ENCODE measurements around the gene CDC20. TPM values are rescaled to one million over a fixed set of nuclear protein-coding genes. Genes with fewer than 3 reads are reported as not detected.

The CDC20 gene
- total RNA-seq, 1 experiment from 2014 or later, result 204 TPM

DNA sequence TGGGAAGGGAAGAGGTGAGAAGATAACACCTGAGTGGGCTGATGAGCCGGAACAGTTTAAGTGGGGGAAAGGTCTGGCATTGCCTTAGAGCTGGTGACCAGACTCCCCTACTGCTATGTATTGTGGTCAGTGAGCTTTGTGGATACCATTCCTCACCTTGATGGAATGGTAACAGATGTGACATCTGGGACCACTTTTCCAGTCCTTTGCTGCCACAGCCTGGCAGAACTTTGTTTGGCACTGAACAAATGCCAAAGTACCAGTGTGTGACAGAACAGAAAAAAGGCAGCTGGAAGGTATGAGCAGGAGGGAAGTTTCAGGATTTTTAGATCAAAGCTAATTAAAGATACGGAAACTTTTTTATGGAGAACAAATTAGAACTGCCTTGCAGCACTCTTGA lies 24.7 kb downstream of the CDC20 start:
- Mint-ChIP-seq H3K4me1 (ENCODE audit: insufficient read depth, unreplicated experiment) (peaks cover 9% of the 10 kb centered on the region), H3K27ac (ENCODE audit: low read depth, unreplicated experiment) (no peak overlapping the region), H3K27me3 (ENCODE audit: insufficient read depth, unreplicated experiment) (no peaks in the 10 kb centered on the region), H3K4me3 (ENCODE audit: unreplicated experiment) (no peak overlapping the region), H3K9me3 (ENCODE audit: unreplicated experiment) (no peaks in the 10 kb centered on the region), H3K36me3 (ENCODE audit: insufficient read depth, unreplicated experiment) (peaks cover 59% of the 10 kb centered on the region)
- TF ChIP-seq, protein P1, sequence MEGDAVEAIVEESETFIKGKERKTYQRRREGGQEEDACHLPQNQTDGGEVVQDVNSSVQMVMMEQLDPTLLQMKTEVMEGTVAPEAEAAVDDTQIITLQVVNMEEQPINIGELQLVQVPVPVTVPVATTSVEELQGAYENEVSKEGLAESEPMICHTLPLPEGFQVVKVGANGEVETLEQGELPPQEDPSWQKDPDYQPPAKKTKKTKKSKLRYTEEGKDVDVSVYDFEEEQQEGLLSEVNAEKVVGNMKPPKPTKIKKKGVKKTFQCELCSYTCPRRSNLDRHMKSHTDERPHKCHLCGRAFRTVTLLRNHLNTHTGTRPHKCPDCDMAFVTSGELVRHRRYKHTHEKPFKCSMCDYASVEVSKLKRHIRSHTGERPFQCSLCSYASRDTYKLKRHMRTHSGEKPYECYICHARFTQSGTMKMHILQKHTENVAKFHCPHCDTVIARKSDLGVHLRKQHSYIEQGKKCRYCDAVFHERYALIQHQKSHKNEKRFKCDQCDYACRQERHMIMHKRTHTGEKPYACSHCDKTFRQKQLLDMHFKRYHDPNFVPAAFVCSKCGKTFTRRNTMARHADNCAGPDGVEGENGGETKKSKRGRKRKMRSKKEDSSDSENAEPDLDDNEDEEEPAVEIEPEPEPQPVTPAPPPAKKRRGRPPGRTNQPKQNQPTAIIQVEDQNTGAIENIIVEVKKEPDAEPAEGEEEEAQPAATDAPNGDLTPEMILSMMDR (IDR thresholded peaks at IDR 0.05; ENCODE audit: unreplicated experiment), result no peak
- ChIA-PET CTCF (interaction anchor here (0.6 to 1.1 kb wide), 3 partner anchors 26 to 166 kb away, joined by 3 to 5 read pairs (median 3); no protein-coding TSS in a partner anchor), POLR2A (interaction anchor here (0.6 to 1.4 kb wide), 2 partner anchors 15 to 41 kb away, joined by 3 read pairs; no protein-coding TSS in a partner anchor)
- no peak for DNase-seq (ENCODE audit: unreplicated experiment)
- intact Hi-C loops (cut with micrococcal nuclease), result loop anchor here (10.0 kb wide), 1 partner anchor 149 kb away; no protein-coding TSS in a partner anchor
- no TSS peak for BruUV-seq (replicated peaks)

DNA sequence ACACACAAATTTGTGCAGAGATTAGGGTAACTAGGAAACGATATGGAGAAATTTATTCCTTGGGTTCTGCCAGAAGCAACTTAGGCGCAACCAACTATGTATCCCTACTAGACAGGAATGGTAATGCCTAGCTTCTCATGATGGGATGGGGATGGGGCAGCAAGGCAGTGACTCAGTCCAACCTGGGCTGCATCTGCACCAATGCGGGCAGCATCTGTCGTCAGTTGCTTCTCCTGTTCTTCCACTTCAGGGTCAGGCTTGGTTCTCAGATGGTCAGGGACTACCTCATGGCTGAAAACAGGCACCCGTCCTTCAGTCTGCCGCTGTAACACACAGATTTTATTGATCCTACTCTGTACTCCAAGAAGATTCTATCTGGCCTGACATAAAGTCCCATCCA lies 27.9 kb downstream of the CDC20 start:
- POLR2A ChIA-PET, result interaction anchor here (2.3 to 4.5 kb wide), 2 partner anchors 10 to 19 kb away, joined by 8 to 69 read pairs; partner anchors contain the start of gene ELOVL1
- Mint-ChIP-seq H3K4me3 (ENCODE audit: unreplicated experiment) (no peak overlapping the region), H3K9me3 (ENCODE audit: unreplicated experiment) (no peaks in the 10 kb centered on the region), H3K27me3 (ENCODE audit: insufficient read depth, unreplicated experiment) (no peaks in the 10 kb centered on the region), H3K36me3 (ENCODE audit: insufficient read depth, unreplicated experiment) (peaks cover 59% of the 10 kb centered on the region), H3K4me1 (ENCODE audit: insufficient read depth, unreplicated experiment) (peaks cover 21% of the 10 kb centered on the region), H3K27ac (ENCODE audit: low read depth, unreplicated experiment) (no peak overlapping the region)
- intact Hi-C loops (cut with micrococcal nuclease), result loop anchor here (10.0 kb wide), 1 partner anchor 152 kb away; no protein-coding TSS in a partner anchor
- CTCF ChIA-PET, result no interaction called here
- BruUV-seq (replicated peaks), result no TSS peak
- no peak for DNase-seq (ENCODE audit: unreplicated experiment)
- TF ChIP-seq, protein P1 (IDR thresholded peaks at IDR 0.05; ENCODE audit: unreplicated experiment), result no peak

DNA sequence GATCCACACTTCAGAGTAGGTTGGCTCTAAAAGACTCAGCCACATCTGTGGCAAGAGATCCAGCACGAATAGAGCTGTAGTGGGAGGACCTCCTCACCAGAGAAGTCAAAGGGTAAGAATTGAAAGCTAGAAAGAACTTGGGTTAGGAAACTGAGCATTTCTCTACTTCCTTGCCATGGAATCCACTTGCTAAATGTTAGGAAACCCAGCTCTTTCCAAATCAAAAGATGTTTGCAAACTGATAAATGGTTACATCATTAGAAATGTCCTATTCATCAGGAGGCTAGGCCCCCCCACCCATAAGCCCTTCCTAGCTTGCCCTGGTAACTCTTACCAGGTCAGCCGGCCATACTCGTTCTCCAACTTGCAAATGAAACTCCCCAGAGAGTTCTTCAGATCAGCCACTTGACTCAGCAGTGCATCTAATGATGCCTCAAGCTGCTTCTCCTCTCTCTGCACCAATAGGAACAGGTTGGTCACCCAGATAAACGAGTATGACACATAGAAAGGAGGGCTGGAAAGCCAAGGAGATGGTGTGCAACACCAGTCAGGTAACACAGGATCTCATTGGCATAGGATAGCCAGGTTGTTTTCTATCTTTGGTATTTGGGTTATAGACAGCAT lies 29.3 kb downstream of the CDC20 start:
- intact Hi-C loops (cut with micrococcal nuclease), result loop anchor here (10.0 kb wide), 1 partner anchor 153 kb away; no protein-coding TSS in a partner anchor
- Mint-ChIP-seq H3K36me3 (ENCODE audit: insufficient read depth, unreplicated experiment) (peaks cover 59% of the 10 kb centered on the region), H3K27me3 (ENCODE audit: insufficient read depth, unreplicated experiment) (no peaks in the 10 kb centered on the region), H3K9me3 (ENCODE audit: unreplicated experiment) (no peaks in the 10 kb centered on the region), H3K4me3 (ENCODE audit: unreplicated experiment) (peak overlapping the region; percentile 91), H3K4me1 (ENCODE audit: insufficient read depth, unreplicated experiment) (peaks cover 26% of the 10 kb centered on the region), H3K27ac (ENCODE audit: low read depth, unreplicated experiment) (peak overlapping the region; percentile 95)
- no peak for DNase-seq (ENCODE audit: unreplicated experiment)
- ChIA-PET POLR2A (interaction anchor here (1.4 to 4.5 kb wide), 5 partner anchors 13 to 262 kb away, joined by 5 to 69 read pairs (median 34); partner anchors contain the start of genes CDC20, ELOVL1 and KDM4A), CTCF (interaction anchor here (0.7 to 1.2 kb wide), 2 partner anchors 20 to 155 kb away, joined by 3 read pairs; no protein-coding TSS in a partner anchor)
- TF ChIP-seq, protein P1 (IDR thresholded peaks at IDR 0.05; ENCODE audit: unreplicated experiment), result no peak
- no TSS peak for BruUV-seq (replicated peaks)

DNA sequence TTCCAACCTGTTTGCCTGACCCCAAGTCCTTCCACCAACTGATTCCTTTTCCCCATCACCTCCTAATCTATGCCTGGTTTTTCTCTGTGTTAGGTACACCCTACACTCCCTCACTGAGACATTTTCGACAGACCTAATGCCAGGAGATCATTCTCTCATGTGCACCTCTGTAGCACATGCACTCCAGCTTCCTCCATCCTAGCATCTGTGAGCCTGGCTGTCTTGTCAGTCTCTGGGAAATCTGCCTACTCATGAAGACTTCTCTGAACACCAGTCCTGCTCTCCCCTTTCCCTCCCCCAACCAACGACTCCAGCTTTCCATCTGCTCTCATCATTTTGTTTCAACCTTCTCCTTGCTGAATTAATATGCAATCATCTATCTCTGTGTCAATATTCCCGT lies 29.8 kb downstream of the CDC20 start:
- no peaks in the 10 kb centered on the region for H3K27me3 Mint-ChIP-seq (ENCODE audit: insufficient read depth, unreplicated experiment)
- H3K4me3 Mint-ChIP-seq (ENCODE audit: unreplicated experiment), result peak overlapping the region; percentile 91
- TF ChIP-seq, protein P1 (IDR thresholded peaks at IDR 0.05; ENCODE audit: unreplicated experiment), result no peak
- BruUV-seq (replicated peaks), result no TSS peak
- no peaks in the 10 kb centered on the region for H3K9me3 Mint-ChIP-seq (ENCODE audit: unreplicated experiment)
- POLR2A ChIA-PET, result interaction anchor here (1.4 to 4.5 kb wide), 5 partner anchors 13 to 262 kb away, joined by 5 to 69 read pairs (median 34); partner anchors contain the start of genes CDC20, ELOVL1 and KDM4A
- intact Hi-C loops (cut with micrococcal nuclease), result loop anchor here (1.0 to 10.0 kb wide), 2 partner anchors 20 to 154 kb away; partner anchors contain the start of gene ELOVL1
- H3K36me3 Mint-ChIP-seq (ENCODE audit: insufficient read depth, unreplicated experiment), result peaks cover 58% of the 10 kb centered on the region
- no peak for DNase-seq (ENCODE audit: unreplicated experiment)
- H3K4me1 Mint-ChIP-seq (ENCODE audit: insufficient read depth, unreplicated experiment), result peaks cover 31% of the 10 kb centered on the region
- peak overlapping the region; percentile 95 for H3K27ac Mint-ChIP-seq (ENCODE audit: low read depth, unreplicated experiment)
- CTCF ChIA-PET, result interaction anchor here (0.7 to 1.2 kb wide), 3 partner anchors 20 to 156 kb away, joined by 3 read pairs; partner anchors contain the start of gene ELOVL1

Data from MCF 10A (cell line).